GM15510 (cell line): Measurements from ENCODE around the gene AURKAIP1.

Experiments
- POLR2A ChIP-seq: IDR thresholded peaks from 3 replicates; pipeline ENCODE4 v1.6.1; 2011; ENCODE audit warnings: borderline replicate concordance; ENCODE audit not compliant: insufficient read length; ENCODE audit errors: extremely low read depth

The AURKAIP1 gene

DNA sequence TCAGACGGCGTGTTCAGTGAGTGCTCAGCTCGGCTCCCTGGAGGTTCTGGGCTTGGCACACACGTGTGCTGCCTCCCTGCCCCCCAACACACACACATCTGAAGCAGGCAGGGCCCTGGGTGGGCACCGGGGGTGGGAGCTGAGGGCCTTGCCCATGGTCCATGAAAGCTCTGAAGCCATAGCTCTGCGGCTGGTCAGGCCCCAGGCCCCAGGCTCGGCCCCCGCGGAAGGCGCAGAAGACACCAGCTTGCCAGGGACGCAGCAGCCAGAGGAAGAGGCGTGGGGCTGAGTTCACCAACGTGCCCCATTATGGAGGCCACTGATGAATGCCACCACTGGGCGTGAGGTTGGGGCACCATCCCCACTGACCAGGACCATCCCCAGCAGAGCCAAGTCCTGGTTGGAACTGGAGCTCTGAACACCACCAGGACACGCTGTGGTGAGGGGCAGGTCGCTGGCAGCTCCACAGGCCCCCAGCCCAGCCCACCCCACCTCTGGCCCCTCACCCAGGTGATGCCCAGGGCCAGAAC, 4.2 kb downstream of the AURKAIP1 start:
- no peak for TF ChIP-seq POLR2A

- TF ChIP-seq POLR2A, result no peak
Measured at GRCh38 chr1:1367315-1367714, 7.7 kb downstream of the AURKAIP1 start.

GRCh38 chr1:1366699-1367066, 8.3 kb downstream of the AURKAIP1 start:
- TF ChIP-seq POLR2A, result no peak

DNA sequence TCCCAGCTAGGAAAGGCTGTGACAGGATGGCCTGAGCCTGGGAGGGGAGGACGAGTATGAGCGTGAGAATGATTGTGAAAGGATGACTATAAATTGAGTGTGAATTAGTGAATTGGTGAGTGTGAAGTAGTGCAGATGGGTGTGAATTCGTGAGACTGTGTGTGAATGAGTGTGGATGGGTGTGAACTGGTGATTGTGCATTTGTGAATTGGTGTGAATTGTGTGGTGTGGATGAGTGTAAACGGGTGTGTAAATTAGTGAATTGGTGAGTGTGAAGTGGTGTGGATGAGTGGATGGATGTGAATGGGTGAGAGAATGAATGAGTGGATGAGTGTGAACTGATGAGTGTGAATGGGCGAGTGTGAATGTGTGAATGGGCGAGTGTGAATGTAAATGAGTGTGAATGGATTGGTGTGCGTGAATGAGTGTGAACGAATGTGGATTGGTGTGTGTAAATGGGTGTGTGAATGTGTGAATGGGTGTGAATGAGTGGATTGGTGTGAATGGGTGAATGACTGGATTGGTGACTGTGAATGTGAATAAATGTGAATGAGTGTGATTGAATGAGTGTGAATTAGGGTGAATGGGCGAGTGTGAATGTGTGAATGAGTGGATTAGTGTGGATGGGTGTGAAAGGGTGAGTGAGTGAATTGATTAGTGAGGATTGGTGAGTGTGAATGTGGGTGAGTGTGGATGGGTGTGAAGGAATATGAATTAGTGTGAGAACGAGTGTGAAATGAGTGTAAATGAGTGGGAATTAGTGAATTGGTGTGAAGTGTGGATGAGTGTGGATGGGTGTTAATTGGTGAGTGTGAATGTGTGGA, 8.9 kb downstream of the AURKAIP1 start:
- TF ChIP-seq POLR2A, result no peak

GRCh38 chr1:1364266-1364665, 10.7 kb downstream of the AURKAIP1 start:
- TF ChIP-seq POLR2A, result no peak

GRCh38 chr1:1361982-1362423, 13.0 kb downstream of the AURKAIP1 start:
- TF ChIP-seq POLR2A, result no peak

GRCh38 chr1:1361233-1361981, 13.6 kb downstream of the AURKAIP1 start:
- TF ChIP-seq POLR2A, result no peak

DNA sequence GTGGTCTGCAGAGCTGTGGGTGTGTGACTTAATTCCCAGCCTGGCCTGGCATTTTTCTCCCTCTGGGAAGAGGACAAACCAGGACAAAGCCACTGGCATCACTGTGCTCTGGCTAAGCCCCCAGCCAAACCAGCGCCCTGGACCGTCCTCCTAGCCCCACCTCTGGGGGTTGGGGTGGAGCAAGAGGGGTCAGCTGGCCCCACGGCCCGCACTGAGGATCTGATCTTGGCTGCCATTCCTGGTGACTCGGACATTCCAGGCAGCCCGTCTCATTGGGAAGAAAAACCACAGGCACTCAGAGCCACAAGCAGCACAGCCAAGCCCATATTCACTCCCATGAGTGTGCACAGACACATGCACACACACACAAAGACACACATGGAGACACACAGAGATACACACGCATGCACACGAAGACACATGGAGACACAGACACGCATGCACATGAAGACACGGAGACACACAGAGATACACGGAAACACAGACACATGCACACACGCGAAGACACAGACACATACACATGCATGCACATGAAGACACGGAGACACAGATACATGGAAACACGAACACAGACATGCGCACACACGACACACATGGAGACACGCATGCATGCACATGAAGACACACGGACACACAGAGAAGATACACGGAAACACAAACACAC, 14.4 kb downstream of the AURKAIP1 start:
- no peak for TF ChIP-seq POLR2A

- no peak for TF ChIP-seq POLR2A
Measured at GRCh38 chr1:1359664-1360468, 15.1 kb downstream of the AURKAIP1 start.

DNA sequence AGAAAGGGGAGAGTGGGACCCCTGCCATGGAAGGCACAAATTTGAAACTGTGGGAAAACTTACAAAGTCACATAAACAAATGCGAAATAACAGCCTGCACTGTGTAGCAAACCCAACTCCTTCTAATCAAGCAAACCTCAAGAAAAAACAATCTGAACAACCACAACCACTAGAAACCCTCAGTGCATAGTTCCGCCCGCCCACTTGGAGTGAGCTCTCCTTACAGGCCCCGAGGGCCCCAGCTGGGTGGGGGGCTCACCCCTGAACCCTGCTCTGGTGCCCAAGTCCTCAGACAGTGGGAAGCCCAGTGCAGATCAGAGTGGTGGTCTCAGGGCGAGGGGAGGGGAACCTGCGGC, 15.7 kb downstream of the AURKAIP1 start:
- TF ChIP-seq POLR2A, result no peak

GRCh38 chr1:1358433-1359271, 16.4 kb downstream of the AURKAIP1 start, which contains the start of gene MXRA8:
Gene MXRA8, minus strand, starts transcription at chr1:1358555. Its CDS starts 51 bp downstream, at chr1:1358504.
- no peak for TF ChIP-seq POLR2A

DNA sequence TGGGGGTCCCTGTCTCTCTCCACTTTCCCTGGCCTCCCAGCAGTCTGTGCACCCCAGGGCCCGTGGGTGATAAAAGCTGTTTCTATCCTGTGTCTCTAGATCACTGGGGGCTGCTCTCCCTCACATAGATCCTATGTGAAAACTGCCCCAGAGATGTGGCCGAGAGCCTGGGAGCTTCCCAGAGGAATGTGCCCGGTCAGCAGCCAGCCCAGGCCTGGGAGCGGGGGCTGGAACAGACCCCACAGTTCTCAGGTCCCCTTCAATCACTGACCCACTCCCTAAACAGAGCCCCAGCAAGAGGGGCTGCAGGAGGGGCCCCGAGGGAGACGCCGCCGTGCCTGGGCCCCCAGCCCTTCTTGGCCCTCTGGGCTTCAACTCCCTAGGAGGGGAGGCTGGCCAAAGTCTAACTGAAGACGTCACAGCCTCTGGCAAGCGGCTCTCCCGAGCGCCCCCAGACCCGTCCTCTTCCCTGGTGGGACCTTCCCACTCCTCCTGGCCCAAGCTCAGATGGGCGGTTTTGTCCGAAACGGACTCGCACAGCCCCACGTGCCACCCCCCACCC, 17.1 kb downstream of the AURKAIP1 start:
- TF ChIP-seq POLR2A, result no peak

DNA sequence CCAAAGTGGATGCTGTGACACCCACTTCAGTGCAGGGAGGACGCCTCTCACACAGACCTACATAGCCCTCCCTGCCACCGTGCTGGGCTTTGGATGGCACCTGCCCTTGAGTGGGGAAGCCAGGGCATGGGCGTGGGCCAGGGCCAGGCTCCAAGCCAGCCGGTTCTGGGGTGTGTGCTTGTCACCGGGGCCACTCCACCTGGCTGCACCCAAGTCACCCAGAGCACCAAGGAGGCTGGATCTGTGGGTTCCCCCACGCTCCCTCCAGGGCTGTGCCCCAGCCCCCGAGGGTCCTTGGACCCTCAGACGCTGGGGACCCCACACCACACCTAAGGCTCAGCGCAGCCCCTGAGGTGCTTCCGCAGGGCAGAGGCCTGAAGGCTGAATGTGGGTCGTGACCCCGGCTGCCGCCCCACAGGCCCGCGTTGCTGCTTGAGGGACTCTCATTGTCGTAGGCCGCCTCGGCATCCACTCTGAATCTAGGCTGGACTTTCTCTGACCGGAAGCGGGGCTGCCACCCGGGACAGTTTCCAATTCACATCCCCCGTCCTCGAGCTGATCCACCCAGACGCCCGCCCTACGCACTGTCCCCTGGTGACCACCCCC, 18.1 kb downstream of the AURKAIP1 start:
- no peak for TF ChIP-seq POLR2A
